ENCODE measurements around the gene NLRC5.
"Not testable (repeated sequence)": the region's sequence is repeated elsewhere in the genome, so short reads cannot be mapped to it uniquely, and the experiment has no call there.

NLRC5 gene

DNA sequence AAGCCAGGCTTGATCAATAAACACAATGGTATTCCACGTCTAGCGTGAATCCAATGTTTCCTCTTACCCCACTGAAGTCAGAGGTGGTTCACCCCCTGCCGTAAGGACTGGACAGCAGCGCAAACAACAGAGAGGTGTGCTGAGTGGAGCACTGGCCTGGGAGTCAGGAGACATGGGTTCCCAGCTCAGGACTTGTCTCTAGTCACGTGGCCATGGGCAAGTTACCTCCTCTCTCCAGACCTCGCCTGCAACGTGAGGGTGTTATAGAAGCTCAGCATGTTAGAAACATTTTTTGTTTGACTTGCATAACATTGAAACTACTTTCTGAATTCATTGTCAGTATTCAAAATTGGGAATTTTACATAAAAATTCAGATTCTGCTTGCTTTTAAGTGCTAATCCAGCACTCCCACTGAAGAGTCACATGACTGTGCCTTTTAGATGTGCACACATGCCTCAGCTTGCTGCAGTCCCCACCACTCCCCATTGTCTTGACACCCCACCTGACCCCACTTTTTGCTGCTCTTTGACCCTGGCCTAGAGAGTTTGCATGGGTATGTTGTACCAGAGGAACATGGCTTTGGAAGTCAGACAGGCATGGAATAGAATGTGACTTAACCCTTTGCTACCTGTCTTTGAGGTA is 94.2 kb downstream of the NLRC5 start:
- DNase-seq = no peak

DNA sequence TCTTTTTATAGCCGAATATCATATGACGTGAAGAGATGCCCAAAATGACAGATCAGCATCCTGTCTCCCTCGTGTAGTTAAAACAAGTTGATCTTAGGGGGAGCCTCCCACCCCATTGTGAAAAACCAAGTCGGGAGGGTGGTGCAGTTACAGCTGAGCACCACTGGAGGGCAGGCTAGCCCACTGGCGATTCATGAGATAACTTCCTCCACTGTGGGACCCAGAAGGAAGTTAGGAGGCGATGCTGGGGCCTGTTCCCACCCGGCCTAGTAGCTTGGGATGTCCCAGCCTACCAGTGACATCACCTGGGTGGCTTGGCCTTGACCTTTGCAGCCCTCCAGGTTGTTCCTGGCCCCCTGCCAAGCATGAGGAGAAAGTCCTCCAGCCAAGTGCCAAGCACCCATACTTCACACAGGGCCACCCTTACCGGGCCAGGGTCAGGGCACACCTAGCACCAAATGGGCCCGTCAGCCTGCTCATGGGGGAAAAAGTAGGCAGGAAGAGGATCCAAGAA is 95.0 kb downstream of the NLRC5 start:
- no peak for DNase-seq

- DNase-seq = no peak
Measured at GRCh38 chr16:57084996-57085395, 95.6 kb downstream of the NLRC5 start.

DNA sequence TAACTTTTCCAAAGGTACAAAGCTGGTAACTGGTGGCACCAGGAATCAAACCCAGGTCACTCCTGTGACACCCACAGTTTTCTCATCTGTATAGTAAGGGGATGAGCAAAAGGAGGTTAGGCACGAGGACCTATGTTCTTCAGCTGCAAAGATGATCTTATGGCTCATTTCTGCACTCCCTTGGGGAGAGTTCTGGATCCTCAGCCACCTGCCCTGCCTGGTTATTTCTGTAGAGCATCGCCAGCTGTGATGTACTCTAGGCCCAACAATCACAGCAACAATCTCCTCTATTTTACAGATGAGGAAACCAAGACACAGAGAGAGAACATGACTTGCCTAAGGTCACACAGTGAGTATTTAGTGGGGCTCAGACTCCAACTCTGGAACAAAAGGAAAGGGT is 97.6 kb downstream of the NLRC5 start:
- DNase-seq = no peak

DNA sequence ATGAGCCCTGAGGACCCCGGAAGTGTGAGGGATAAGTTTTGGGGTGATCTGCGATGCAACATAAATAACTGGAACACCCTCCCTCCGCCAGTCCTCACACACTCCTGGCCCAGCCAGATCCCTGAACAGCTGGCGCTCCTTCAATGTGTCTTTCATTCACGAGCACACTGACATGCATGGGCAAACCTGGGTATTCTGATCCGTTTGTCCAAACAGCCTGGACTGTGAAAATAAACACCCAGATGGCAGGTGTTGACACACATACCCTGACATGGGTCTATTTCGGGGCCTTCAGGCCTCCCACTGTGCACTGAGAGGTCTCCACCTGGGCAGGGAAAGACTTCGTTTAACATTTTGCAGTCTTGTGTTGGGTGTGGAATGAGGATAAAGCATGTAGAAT is 100.0 kb downstream of the NLRC5 start:
- DNase-seq = peak in 1 of 2 experiments; percentile 20

- DNase-seq = no peak
Measured at GRCh38 chr16:57091200-57091974, 102.0 kb downstream of the NLRC5 start.

DNA sequence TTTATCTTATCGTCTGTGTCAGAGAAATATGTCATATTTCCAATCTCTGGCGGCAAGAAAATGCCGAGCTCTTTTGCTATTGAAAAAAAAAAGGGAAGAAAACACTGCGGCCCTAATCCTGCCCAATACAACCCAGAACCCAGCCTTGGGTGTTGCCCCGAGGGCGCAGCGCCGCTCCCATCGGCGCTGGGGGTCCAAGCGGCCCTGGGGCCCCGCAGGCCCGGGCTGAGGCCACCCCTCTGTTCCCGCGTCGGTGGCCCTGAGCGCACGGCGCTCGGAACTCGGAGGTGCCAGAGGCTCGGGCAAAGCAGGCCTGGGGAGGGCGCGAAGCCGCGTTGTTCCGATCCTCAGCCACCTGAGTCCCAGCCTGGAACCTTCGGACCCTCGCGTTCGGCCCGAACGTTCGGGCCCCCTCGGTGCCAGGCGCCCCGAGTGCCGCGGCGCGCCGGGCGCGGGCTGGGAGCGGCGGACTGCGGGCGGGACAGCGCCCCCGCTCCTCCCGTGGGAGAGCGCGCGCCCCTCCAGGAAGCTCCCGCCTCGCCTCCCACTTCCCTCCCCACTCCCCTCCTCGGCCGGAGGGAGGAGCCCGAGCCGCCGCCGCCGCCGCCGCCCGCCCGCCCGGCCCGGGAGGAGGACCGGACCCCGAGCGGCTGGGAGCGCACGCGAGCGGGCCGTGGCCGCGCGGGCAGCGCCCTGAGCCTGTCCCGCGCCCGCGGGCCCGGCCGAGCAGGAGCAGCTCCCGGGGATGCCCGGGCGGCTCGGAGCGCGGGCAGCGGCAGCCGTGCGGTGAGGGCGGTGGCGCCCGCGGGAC is 102.8 kb downstream of the NLRC5 start, which contains the start of gene CPNE2:
Gene CPNE2 (plus strand): TSS at position 609 of the 811 bp plus-strand sequence. CDS start 18,160 bp downstream, outside the sequence.
- no peak for DNase-seq

DNA sequence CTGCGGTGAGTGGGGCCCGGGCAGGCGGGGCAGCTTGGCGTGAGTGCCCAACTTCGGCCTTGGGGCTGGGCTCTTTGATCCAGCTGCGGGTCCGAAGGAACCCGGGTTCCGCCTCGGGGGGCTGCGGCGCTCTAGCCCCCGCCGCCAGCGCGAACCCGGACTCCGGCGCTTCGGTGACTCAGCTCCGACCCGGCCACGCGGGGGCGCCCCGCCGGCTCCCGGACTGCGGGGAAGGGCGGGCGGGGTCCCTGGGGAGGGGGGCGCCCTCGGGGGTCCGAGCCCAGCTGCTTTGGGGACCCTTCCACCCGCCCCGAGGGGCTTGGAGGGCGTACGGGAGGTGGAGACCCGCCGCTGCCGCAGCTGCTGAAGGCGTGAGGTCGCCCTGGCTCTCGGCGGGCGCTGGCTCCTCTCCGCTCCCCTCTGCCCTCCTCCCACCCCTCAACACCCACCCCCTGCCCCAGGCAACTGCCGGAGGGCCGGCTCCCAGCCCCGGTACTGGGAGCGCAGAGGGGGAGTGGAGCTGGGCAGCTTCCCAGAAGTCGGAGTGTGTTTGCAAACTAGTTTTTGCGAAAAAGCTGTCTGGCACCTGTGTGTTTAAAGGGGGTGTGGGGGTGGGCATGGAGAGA is 103.5 kb downstream of the NLRC5 start:
- DNase-seq = no peak

DNA sequence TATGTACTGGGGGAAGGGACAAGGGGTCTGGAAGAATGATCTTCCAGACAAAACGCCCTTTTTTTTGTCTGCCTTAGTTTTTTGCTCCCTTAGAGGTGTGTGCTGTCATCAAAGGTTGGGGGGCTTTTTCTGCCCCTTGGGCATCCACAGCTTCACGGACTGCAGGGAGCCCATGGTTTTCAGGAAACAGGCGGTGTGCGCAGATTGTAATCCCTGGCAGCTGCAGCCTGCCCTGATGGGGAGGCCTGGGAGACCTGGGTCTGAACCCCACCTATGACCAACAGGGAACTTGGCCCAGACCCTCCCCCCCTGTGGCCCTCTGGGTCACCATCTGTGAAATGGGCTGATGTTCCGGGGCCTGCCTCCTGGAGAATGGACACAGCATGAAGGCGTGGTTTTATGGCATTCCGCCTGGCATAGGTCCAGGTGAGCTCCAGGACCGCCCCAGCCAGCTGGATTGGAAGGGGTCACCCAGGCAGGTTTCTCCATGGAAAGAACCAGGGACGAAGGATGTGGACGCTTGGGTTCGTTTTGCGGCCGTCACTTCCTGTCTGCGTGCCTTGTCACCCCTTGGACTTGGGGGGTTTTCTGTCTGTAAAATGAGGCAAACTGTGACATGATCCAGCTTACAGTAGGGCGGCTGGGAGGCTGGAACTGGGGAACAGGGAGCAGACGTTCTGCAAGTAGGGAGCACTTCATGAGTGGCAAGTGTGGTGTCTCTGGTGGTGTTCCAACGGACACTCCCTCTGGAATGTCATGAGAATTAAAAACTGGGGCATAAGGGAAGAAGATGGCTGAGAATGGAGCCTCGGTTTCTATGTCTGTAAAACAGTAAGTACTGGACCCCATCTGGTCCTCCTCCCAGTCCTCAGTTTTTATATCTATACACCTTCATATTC is 104.6 kb downstream of the NLRC5 start:
- no peak for DNase-seq

GRCh38 chr16:57094911-57095310 is 105.6 kb downstream of the NLRC5 start:
- no peak for DNase-seq

- no peak for DNase-seq
Measured at GRCh38 chr16:57096192-57096591, 106.8 kb downstream of the NLRC5 start.

GRCh38 chr16:57096793-57097192 is 107.4 kb downstream of the NLRC5 start:
- no peak for DNase-seq

GRCh38 chr16:57098188-57098841 is 109.0 kb downstream of the NLRC5 start:
- DNase-seq = no peak

DNA sequence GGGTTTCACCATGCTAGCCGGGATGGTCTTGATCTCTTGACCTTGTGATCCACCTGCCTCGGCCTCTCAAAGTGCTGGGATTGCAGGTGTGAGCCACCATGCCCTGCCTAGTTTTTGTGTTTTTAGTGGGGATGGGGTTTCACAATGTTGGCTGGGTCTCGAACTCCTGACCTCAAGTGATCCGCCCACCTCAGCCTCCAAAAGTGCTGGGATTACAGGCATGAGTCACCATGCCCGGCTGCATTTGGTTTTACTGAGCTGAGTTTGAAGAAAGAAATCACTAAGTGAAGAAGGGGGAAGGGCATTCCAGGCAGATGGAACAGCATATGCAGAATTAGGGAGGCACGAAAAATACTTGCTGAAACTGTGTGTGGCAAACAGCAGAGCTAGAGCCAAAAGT is 110.6 kb downstream of the NLRC5 start:
- DNase-seq = not testable (repeated sequence)

GRCh38 chr16:57100445-57100844 is 111.1 kb downstream of the NLRC5 start:
- no peak for DNase-seq

GRCh38 chr16:57102888-57103851 is 113.8 kb downstream of the NLRC5 start:
- DNase-seq = no peak

GRCh38 chr16:57104706-57105105 is 115.3 kb downstream of the NLRC5 start:
- no peak for DNase-seq

- DNase-seq = no peak
Measured at GRCh38 chr16:57105184-57105583, 115.8 kb downstream of the NLRC5 start.

DNA sequence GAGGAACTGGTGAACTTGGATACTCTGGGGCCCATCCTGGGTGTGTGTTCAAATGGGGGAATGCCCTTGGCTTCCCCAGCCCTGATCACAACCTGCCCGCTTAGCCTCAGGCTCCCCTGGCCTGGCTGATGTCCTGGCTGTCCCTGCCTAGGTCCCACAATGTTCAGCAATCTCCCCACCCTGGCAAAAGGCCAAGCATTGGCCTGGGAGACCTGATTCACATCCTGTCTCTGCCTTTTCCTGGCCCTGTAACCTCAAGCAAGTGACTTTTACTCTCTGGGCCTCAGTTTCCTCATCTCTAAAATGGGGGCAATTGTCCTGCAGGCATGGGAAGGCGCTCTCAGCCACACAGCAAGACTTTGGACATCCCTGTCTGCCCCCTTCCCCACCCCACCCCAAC is 117.4 kb downstream of the NLRC5 start:
- no peak for DNase-seq

DNA sequence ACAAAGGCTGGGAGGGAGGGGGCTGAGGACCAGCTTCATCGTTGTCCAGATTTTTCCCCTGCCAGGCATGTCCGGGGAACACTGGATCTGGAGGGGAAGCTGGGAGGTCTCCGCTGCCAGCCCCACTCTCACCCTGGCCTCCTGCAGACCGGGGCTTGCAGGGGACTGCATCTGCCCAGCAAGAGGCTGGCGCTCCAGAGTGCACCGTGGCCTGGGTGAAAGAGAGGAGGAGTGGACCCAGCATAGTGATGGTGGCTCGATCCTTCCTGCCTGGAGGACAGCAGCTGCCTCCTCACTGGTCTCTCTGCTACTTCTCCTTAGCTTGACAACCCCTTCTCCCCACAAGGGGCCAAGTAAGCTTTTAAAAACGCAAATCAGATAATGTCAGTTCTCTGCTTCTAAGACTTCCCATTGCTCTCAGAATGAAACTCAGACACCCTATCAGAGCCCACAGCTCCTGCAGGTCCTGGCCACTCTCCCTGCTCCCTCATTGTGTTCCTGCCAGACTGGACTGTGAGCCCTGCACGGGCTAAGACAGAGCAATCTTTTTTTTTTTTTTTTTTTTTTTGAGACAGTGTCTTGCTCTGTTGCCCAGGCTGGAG is 118.1 kb downstream of the NLRC5 start:
- no peak for DNase-seq

Data from NCI-H187 (cell line).